22Rv1 (cell line): ENCODE data around the gene KSR2.
"Not testable (repeated sequence)": the region's sequence is repeated elsewhere in the genome, so short reads cannot be mapped to it uniquely, and the experiment has no call there.

Experiments used
- H3K27ac ChIP-seq: fragments of 450-650 bp; 2 replicates; pipeline ENCODE4 v1.5.1; 2017
- ZFX ChIP-seq: fragments of 450-650 bp; IDR thresholded peaks from 2 replicates; pipeline ENCODE4 v1.6.1; 2017; ENCODE audit warnings: antibody characterized with exemption, borderline replicate concordance
- TF ChIP-seq, protein P1 (sequence below): fragments of 450-650 bp; IDR thresholded peaks from 2 replicates; pipeline ENCODE4 v1.5.1; 2017; ENCODE audit warnings: mild to moderate bottlenecking

The KSR2 gene

DNA sequence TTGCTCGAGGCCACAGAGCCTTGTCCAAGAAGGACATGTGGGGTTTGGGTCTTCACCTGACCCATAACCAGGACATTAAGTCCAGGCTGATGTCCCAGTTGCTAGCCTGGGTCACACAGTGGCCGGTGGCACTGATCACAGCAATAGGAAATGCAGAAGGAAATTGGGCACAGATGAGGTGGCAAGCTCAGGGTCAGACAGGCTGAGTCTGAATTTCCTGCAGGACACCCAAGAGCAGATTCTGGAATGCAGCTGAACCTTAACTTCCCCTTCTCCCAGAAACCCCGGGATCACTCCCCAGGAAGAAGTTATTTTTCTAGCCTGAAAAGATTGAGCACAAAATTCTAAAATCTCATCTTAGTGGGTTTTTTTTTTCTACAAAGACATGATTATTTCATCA is 199.9 kb downstream of the KSR2 start:
- no peak overlapping the region for H3K27ac ChIP-seq
- TF ChIP-seq, protein P1, sequence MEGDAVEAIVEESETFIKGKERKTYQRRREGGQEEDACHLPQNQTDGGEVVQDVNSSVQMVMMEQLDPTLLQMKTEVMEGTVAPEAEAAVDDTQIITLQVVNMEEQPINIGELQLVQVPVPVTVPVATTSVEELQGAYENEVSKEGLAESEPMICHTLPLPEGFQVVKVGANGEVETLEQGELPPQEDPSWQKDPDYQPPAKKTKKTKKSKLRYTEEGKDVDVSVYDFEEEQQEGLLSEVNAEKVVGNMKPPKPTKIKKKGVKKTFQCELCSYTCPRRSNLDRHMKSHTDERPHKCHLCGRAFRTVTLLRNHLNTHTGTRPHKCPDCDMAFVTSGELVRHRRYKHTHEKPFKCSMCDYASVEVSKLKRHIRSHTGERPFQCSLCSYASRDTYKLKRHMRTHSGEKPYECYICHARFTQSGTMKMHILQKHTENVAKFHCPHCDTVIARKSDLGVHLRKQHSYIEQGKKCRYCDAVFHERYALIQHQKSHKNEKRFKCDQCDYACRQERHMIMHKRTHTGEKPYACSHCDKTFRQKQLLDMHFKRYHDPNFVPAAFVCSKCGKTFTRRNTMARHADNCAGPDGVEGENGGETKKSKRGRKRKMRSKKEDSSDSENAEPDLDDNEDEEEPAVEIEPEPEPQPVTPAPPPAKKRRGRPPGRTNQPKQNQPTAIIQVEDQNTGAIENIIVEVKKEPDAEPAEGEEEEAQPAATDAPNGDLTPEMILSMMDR = no peak
- no peak for TF ChIP-seq ZFX

DNA sequence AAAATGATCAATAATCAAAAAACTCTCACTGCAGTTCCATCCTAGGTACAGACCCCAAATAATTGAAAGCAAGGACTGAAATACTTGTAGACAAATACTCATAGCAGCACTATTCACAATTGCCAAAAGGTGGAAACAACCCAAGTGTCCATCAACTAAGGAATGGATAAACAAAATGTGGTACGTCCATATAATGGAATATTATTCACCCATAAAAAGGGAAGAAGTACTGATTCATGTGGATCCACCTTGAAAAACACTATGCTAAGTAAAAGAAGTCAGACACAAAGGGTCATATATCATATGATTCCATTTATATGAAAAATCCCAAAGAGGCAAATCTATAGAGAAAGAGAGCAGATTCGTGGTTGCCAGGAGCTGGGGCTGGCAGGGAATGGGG is 202.8 kb downstream of the KSR2 start:
- TF ChIP-seq ZFX = no peak
- TF ChIP-seq, protein P1 = no peak
- H3K27ac ChIP-seq = no peak overlapping the region

DNA sequence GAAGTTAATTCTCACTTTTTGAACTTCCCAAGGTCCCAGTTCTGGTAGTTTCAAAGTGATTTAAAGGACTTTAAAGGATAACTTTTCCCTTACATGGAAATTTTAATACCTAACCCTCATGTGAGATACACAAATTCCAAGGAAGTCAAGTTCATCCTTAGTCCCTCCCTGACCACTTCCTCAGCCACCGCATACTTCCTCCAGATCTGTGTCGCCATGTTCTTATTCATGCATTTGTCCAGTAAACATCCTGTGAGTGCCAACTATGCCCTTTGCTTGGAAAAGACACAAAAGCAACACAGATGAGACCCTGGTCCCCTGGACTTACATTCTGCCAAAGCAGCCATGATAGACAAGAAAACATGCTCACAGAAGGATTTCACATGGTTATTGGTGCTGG is 206.6 kb downstream of the KSR2 start:
- H3K27ac ChIP-seq = no peak overlapping the region
- TF ChIP-seq, protein P1 = no peak
- TF ChIP-seq ZFX = no peak

- H3K27ac ChIP-seq = no peak overlapping the region
- TF ChIP-seq ZFX = no peak
- TF ChIP-seq, protein P1 = no peak
Observed at GRCh38 chr12:117761528-117762100, 207.2 kb downstream of the KSR2 start.

- H3K27ac ChIP-seq = no peak overlapping the region
- no peak for TF ChIP-seq ZFX
- TF ChIP-seq, protein P1 = no peak
Observed at GRCh38 chr12:117760990-117761389, 207.8 kb downstream of the KSR2 start.

DNA sequence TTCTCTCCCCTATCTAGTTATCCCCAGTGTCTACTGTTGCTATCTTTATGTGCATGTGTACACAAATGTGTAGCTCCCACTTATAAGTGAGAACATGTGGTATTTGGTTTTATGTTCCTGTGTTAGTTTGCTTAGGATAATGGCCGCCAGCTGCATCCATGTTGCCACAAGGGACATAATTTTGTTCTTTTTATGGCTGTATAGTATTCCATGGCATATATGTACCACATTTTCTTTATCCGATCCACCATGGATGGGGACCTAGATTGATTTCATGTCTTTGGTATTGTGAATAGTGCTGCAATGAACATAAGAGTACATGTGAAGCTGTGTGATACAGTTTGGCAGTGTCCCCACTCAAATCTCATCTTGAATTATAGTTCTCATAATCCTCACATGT is 218.1 kb downstream of the KSR2 start:
- TF ChIP-seq, protein P1 = no peak
- no peak for TF ChIP-seq ZFX

GRCh38 chr12:117749431-117749830 is 219.4 kb downstream of the KSR2 start:
- TF ChIP-seq, protein P1 = no peak
- TF ChIP-seq ZFX = no peak
- no peak overlapping the region for H3K27ac ChIP-seq

More for the DNA sequence above, 218.1 kb downstream of the KSR2 start:
- no peak overlapping the region for H3K27ac ChIP-seq

- not testable (repeated sequence) for H3K27ac ChIP-seq
Observed at GRCh38 chr12:117746358-117746757, 222.4 kb downstream of the KSR2 start.
